ENCODE results near the gene B4GALNT4.

B4GALNT4 gene

GRCh38 chr11:380095-380480, 10.8 kb downstream of the B4GALNT4 start:
- no peak for TF ChIP-seq CTCF (IDR thresholded peaks at IDR 0.05; ENCODE audit: extremely low read depth, insufficient read depth, missing control alignments)
- DNase-seq (ENCODE audit: low spot score), result no peak
- in situ Hi-C loops (cut with MboI; ENCODE audit: low pct_unique_long_range_greater_than_20kb, low sequenced_read_pairs, unreplicated experiment), result no loop called here

- no peak for TF ChIP-seq CTCF (IDR thresholded peaks at IDR 0.05; ENCODE audit: extremely low read depth, insufficient read depth, missing control alignments)
- no peak for DNase-seq (ENCODE audit: low spot score)
- in situ Hi-C loops (cut with MboI; ENCODE audit: low pct_unique_long_range_greater_than_20kb, low sequenced_read_pairs, unreplicated experiment), result no loop called here
These were observed 11.2 kb downstream of the B4GALNT4 start for GRCh38 chr11:380491-380890.

DNA sequence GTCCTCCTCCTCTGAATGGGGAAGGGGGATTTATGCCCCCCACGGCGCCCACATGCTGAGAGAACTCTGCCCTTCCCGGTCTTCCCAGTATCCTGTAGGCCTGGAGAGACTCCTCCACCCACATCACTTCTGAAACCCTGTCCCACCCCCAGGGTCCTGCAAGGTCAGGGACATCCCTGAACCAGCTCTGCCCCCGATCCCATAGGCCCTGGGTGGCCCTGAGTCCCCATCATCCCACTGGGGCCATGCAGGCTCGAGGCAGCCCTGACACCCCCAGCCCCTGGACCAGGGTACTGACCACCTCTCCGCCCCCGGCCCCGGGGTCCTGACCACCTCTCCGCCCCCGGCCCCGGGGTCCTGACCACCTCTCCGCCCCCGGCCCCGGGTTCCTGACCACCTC, 11.7 kb downstream of the B4GALNT4 start:
- DNase-seq (ENCODE audit: low spot score), result no peak
- in situ Hi-C loops (cut with MboI; ENCODE audit: low pct_unique_long_range_greater_than_20kb, low sequenced_read_pairs, unreplicated experiment), result no loop called here
- no peak for TF ChIP-seq CTCF (IDR thresholded peaks at IDR 0.05; ENCODE audit: extremely low read depth, insufficient read depth, missing control alignments)

DNA sequence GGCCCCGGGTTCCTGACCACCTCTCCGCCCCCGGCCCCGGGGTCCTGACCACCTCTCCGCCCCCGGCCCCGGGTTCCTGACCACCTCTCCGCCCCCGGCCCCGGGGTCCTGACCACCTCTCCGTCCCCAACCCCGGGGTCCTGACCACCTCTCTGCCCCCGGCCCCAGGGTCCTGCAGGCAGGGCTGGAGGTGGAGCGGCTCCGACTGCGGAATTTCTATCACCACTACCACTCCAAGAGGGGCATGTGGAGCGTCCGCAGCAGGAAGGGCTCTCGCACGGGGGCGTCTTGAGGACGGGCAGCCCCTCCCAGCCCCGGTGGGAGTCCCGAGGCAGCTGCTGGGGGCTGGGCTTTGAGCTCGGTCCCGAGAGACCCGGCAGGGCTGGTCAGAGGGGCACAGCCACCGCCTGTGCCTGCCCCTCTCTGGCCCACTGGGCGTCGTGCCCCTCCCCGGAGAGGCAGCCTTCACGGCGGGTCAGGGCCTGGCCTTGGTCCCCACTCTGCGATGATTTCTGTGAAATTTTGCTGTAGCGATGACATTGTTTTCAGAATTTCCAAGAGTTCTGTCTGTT, 12.3 kb downstream of the B4GALNT4 start:
- TF ChIP-seq CTCF (IDR thresholded peaks at IDR 0.05; ENCODE audit: extremely low read depth, insufficient read depth, missing control alignments), result no peak
- in situ Hi-C loops (cut with MboI; ENCODE audit: low pct_unique_long_range_greater_than_20kb, low sequenced_read_pairs, unreplicated experiment), result no loop called here
- DNase-seq (ENCODE audit: low spot score), result no peak

DNA sequence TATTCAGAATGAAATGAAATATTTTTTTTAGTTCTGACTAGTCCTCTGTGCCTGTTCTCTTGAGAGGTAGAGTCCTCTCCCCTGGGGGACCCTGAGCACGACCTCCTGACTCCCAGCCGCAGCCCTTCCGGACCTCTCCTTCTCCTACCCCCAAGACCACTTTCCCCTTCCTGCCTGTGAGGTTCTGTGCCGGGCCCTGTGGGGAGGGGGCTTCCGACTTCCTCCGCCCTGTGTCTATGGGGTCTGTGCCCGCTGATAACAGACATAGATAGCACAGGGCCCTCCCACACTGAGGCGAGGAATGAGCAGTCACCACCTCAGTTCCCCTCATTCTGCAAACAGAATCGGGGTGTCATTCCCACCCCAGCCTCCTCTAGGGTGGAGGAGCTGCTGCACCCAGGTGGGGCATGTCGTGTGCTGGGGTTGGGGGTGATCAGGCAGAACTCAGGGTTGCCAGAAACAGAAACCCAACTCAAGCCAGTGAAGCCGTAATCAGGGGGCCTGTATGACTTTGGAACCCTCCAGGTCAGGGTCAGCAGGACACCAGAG, 12.9 kb downstream of the B4GALNT4 start:
- no peak for TF ChIP-seq CTCF (IDR thresholded peaks at IDR 0.05; ENCODE audit: extremely low read depth, insufficient read depth, missing control alignments)
- in situ Hi-C loops (cut with MboI; ENCODE audit: low pct_unique_long_range_greater_than_20kb, low sequenced_read_pairs, unreplicated experiment), result no loop called here
- DNase-seq (ENCODE audit: low spot score), result no peak

GRCh38 chr11:383431-383830, 14.1 kb downstream of the B4GALNT4 start:
- no peak for TF ChIP-seq CTCF (IDR thresholded peaks at IDR 0.05; ENCODE audit: extremely low read depth, insufficient read depth, missing control alignments)
- in situ Hi-C loops (cut with MboI; ENCODE audit: low pct_unique_long_range_greater_than_20kb, low sequenced_read_pairs, unreplicated experiment), result no loop called here
- DNase-seq (ENCODE audit: low spot score), result no peak
